ENCODE results near the gene TEF. TPM values are rescaled to one million over a fixed set of nuclear protein-coding genes. Genes with fewer than 3 reads are reported as not detected.

TEF gene, protein sequence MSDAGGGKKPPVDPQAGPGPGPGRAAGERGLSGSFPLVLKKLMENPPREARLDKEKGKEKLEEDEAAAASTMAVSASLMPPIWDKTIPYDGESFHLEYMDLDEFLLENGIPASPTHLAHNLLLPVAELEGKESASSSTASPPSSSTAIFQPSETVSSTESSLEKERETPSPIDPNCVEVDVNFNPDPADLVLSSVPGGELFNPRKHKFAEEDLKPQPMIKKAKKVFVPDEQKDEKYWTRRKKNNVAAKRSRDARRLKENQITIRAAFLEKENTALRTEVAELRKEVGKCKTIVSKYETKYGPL
- total RNA-seq = 4.8 and 5.5 TPM in 2 replicates

DNA sequence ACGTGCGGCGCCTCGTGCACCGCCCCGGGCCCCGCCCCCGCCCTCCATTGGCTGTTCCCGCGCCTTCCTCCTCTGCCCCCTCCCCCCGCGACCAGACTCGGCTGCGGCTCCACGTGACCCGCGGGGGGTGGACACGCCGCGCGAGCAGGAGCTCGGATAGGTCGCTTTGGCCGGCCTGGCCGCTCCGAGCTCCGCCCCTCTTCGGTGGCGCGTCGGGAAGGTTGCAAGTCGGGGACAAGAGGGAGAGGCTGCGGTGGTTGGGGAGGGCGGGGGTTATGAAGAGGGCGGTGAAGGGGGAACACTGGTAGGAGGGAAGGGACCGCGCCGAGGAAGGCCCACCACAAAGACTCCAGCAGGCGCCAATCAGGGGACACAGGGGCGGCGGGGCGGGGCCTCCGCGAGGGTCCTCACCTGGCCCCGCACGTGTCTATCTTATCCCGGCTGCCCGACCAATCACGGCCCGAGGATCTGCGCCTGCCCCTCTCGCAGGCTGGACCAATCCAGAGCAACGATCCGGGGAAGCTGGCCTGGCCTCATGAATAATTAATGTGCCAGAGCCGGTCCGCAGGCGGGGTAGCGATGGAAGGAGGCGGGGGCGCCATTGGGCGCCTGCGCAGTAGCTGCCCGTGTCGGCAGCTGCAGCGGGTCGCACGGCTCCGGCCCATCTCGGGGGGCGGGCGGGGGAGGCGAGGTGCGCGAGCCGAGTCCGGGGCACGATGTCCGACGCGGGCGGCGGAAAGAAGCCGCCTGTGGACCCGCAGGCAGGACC lies at the start of gene TEF:
TSS of gene TEF (plus strand) at position 614 of the 769 bp plus-strand sequence. CDS start at position 717, 103 bp downstream.

DNA sequence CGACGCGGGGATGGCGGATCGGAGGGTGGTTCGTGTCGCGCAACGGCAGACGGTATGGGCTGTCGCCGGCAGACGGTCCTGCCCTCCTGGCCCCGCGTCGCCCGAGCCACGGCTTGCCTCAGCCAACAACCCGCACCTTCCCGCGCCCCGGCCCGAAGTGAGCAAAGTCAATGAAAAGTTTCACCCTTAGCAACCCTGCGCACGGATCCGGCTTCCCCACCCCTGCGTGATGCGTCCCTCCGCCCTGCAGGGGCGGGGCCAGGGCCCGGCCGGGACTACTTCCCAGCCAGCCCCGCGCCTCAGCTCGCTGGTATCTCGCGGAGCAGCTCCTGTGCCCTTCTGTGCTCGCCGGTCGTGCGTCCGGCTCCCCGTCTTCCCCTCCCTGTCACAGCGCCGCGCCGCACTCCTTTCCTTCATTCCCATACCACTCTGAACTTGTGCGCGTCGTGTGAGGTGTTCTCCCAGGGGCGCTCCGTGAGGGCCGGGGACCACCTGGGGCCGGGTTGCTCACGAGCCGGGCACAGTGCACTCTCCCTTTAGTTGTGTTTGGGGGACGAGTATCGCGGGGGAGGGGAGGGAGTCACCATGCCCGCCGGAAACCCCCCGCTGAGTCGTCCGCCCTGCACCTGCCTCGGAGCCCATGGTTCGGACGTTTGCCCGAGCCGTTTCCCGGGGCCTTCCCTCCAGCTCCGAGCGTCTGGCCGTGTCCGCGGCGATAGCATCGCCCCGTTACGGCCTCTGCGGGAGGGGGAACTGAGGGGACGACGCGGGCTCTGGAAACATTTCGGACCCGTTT lies 65.1 kb downstream of the TEF start, which contains the start of gene TOB2:
TSS of gene TOB2 (minus strand) at position 163 of the 796 bp plus-strand sequence. CDS start 9,456 bp downstream, outside the sequence.

Other genes starting within 250 kb of the TEF start
- gene L3MBTL2, start 176.6 kb upstream of the TEF start, total RNA-seq = 22.9 and 30.6 TPM in 2 replicates
- 0.97 and 3.0 TPM in 2 replicates for gene CHADL, start 141.0 kb upstream of the TEF start, total RNA-seq
- gene RANGAP1, start 95.8 kb upstream of the TEF start, total RNA-seq = 24.9 and 70.8 TPM in 2 replicates
- 29.7 and 64.6 TPM in 2 replicates for gene ZC3H7B, start 80.4 kb upstream of the TEF start, total RNA-seq
- gene TOB2, start 64.9 kb downstream of the TEF start, total RNA-seq = 12.5 and 27.6 TPM in 2 replicates
- gene PHF5A, start 86.8 kb downstream of the TEF start, total RNA-seq = 40.7 and 54.6 TPM in 2 replicates
- 75.7 and 93.2 TPM in 2 replicates for gene ACO2, start 87.2 kb downstream of the TEF start, total RNA-seq
- gene POLR3H, start 162.5 kb downstream of the TEF start, total RNA-seq = 20.5 and 22.7 TPM in 2 replicates
- 0.46 and 0.89 TPM in 2 replicates for gene CSDC2, start 179.1 kb downstream of the TEF start, total RNA-seq
- 14.8 and 16.1 TPM in 2 replicates for gene PMM1, start 207.9 kb downstream of the TEF start, total RNA-seq
- gene DESI1, start 239.1 kb downstream of the TEF start, total RNA-seq = 11.6 and 23.2 TPM in 2 replicates
- 288 and 308 TPM in 2 replicates for gene XRCC6, start 239.4 kb downstream of the TEF start, total RNA-seq